Neuronal stem cell (in vitro differentiated cells): ENCODE results near the gene CD55.

Source experiments
- DNase-seq: peaks from one replicate; pipeline ENCODE4 v3.0.0-alpha.2; 2013; ENCODE audit warnings: low spot score
- H2AFZ ChIP-seq: one replicate; pipeline ENCODE4 v1.6.1; 2013; ENCODE audit warnings: mild to moderate bottlenecking, low read length, inconsistent platforms
- H2AK5ac ChIP-seq: 2 replicates; pipeline ENCODE4 v1.6.1; 2013; ENCODE audit warnings: low read depth, mild to moderate bottlenecking, inconsistent platforms, low read length, moderate library complexity, mixed read lengths
- H2BK120ac ChIP-seq: 2 replicates; pipeline ENCODE4 v1.6.1; 2013; ENCODE audit warnings: low read depth, mild to moderate bottlenecking, inconsistent platforms, low read length, moderate library complexity, mixed read lengths
- H2BK12ac ChIP-seq: one replicate; pipeline ENCODE4 v1.6.1; 2013; ENCODE audit warnings: low read length, inconsistent platforms
- H2BK15ac ChIP-seq: 2 replicates; pipeline ENCODE4 v1.6.1; 2013; ENCODE audit warnings: mild to moderate bottlenecking, low read length, inconsistent platforms, mixed read lengths
- H2BK5ac ChIP-seq: one replicate; pipeline ENCODE4 v1.6.1; 2013; ENCODE audit warnings: inconsistent platforms, mild to moderate bottlenecking, low read length, moderate library complexity
- H3K14ac ChIP-seq: one replicate; pipeline ENCODE4 v1.6.1; 2013; ENCODE audit warnings: low read length, inconsistent platforms
- H3K18ac ChIP-seq: 2 replicates; pipeline ENCODE4 v1.6.1; 2013; ENCODE audit warnings: low read length, inconsistent platforms
- H3K23ac ChIP-seq: 2 replicates; pipeline ENCODE4 v1.6.1; 2013; ENCODE audit warnings: low read depth, mild to moderate bottlenecking, mixed read lengths, low read length, inconsistent platforms; ENCODE audit not compliant: poor library complexity
- H3K27ac ChIP-seq: replicated peaks from 3 replicates; pipeline ENCODE4 v1.5.1; 2013; ENCODE audit warnings: low read length, inconsistent platforms
- H3K27me3 ChIP-seq, 3 experiments: 2 replicates each; pipeline ENCODE4 v1.6.1; 2013; ENCODE audit warnings: low read length in 3 of 3, mild to moderate bottlenecking in 2 of 3, inconsistent platforms in 1 of 3, low read depth in 1 of 3, mixed read lengths in 1 of 3, moderate library complexity in 1 of 3; ENCODE audit not compliant: control insufficient read depth in 3 of 3, insufficient read depth in 3 of 3
- H3K36me3 ChIP-seq, 2 donors: replicated peaks in 1 of 2; 2 replicates each; pipeline ENCODE4 v1.6.1; 2013; ENCODE audit warnings: low read length in 2 of 2; ENCODE audit not compliant: control insufficient read depth in 2 of 2, insufficient read depth in 2 of 2
- H3K4ac ChIP-seq: 2 replicates; pipeline ENCODE4 v1.6.1; 2013; ENCODE audit warnings: inconsistent platforms, mild to moderate bottlenecking, low read length, moderate library complexity
- H3K4me1 ChIP-seq, 2 donors: 1 replicate in 1 of 2; 2 replicates in 1 of 2; pipeline ENCODE4 v1.6.1; 2013; ENCODE audit warnings: low read length in 2 of 2, low read depth in 1 of 2; ENCODE audit not compliant: control insufficient read depth in 2 of 2, insufficient read depth in 1 of 2
- H3K4me2 ChIP-seq: one replicate; pipeline ENCODE4 v1.6.1; 2013; ENCODE audit warnings: mild to moderate bottlenecking, low read length, inconsistent platforms; ENCODE audit not compliant: insufficient read depth, poor library complexity, severe bottlenecking
- H3K4me3 ChIP-seq, 2 donors: 2 replicates each; pipeline ENCODE4 v1.5.1; 2013; ENCODE audit warnings: low read length in 2 of 2, mild to moderate bottlenecking in 2 of 2, inconsistent platforms in 1 of 2, moderate library complexity in 1 of 2
- H3K79me1 ChIP-seq: one replicate; pipeline ENCODE4 v1.6.1; 2013; ENCODE audit warnings: low read depth, mild to moderate bottlenecking, inconsistent platforms, low read length, moderate library complexity
- H3K9ac ChIP-seq: one replicate; pipeline ENCODE4 v1.6.1; 2013; ENCODE audit warnings: mild to moderate bottlenecking, low read depth, low read length, inconsistent platforms; ENCODE audit not compliant: poor library complexity
- H3K9me3 ChIP-seq, 2 donors: replicated peaks in 1 of 2; 2 replicates each; pipeline versions ENCODE3 to v1.6.1; 2013; ENCODE audit warnings: low read length in 2 of 2, mild to moderate bottlenecking in 2 of 2, inconsistent platforms in 1 of 2, low read depth in 1 of 2, mixed read lengths in 1 of 2, moderate library complexity in 1 of 2; ENCODE audit not compliant: control insufficient read depth in 2 of 2, insufficient read depth in 1 of 2
- H4K8ac ChIP-seq: one replicate; pipeline ENCODE4 v1.6.1; 2013; ENCODE audit warnings: low read depth, mild to moderate bottlenecking, inconsistent platforms, low read length, moderate library complexity
- H4K91ac ChIP-seq: one replicate; pipeline ENCODE4 v1.6.1; 2013; ENCODE audit warnings: low read length, low read depth, mild to moderate bottlenecking, inconsistent platforms; ENCODE audit not compliant: poor library complexity
- WGBS, 2 donors: extraction: QIAGEN DNeasy Blood & Tissue Kit; methylation state at CpG; one replicate each; pipeline ENCODE4 v1.1.7; 2013; ENCODE audit warnings: missing lambda C conversion rate in 2 of 2, mixed read lengths in 1 of 2; ENCODE audit not compliant: insufficient read length in 2 of 2, insufficient replicate concordance in 1 of 2; ENCODE audit errors: extremely low coverage in 2 of 2; 5-methylcytosine and 5-hydroxymethylcytosine counted together

The CD55 gene

GRCh38 chr1:207283421-207283820, 38.1 kb upstream of the CD55 start:
- Histone ChIP-seq H3K27ac (no peak overlapping the region), H3K14ac (no peak overlapping the region), H2BK12ac (no peak overlapping the region), H3K9ac (no peak overlapping the region), H3K18ac (no peak overlapping the region), H2BK5ac (no peak overlapping the region), H3K4ac (no peak overlapping the region), H3K4me2 (no peak overlapping the region), H2AK5ac (no peak overlapping the region), H2AFZ (no peak overlapping the region), H3K9me3 (no peaks in the 10 kb centered on the region), H3K4me3 (no peak overlapping the region), H3K79me1 (no peaks in the 10 kb centered on the region), H3K23ac (no peak overlapping the region), H3K36me3 (no peaks in the 10 kb centered on the region), H4K91ac (no peak overlapping the region), H3K27me3 (no peaks in the 10 kb centered on the region), H2BK15ac (no peak overlapping the region), H2BK120ac (no peak overlapping the region), H3K4me1 (no peaks in the 10 kb centered on the region), H4K8ac (no peak overlapping the region)
- no peak for DNase-seq
- WGBS, 2 donors: no CpG with 5 or more reads among the region's 1 CpG

- no CpG with 5 or more reads among the region's 5 CpGs for WGBS, 2 donors
- no peaks in the 10 kb centered on the region for H3K27me3 ChIP-seq
- H2BK15ac ChIP-seq: no peak overlapping the region
- no peak overlapping the region for H2AK5ac ChIP-seq
- no peak overlapping the region for H3K18ac ChIP-seq
- H3K27ac ChIP-seq: no peak overlapping the region
- no peak overlapping the region for H4K91ac ChIP-seq
- H3K4me2 ChIP-seq: no peak overlapping the region
- H3K14ac ChIP-seq: no peak overlapping the region
- H2AFZ ChIP-seq: no peak overlapping the region
- H3K4ac ChIP-seq: no peak overlapping the region
- no peaks in the 10 kb centered on the region for H3K4me1 ChIP-seq
- no peak overlapping the region for H3K4me3 ChIP-seq
- no peak overlapping the region for H3K23ac ChIP-seq
- no peaks in the 10 kb centered on the region for H3K9me3 ChIP-seq
- no peaks in the 10 kb centered on the region for H3K36me3 ChIP-seq
- H3K79me1 ChIP-seq: no peaks in the 10 kb centered on the region
- DNase-seq: no peak
- H4K8ac ChIP-seq: no peak overlapping the region
- no peak overlapping the region for H2BK5ac ChIP-seq
- no peak overlapping the region for H2BK12ac ChIP-seq
- no peak overlapping the region for H3K9ac ChIP-seq
- H2BK120ac ChIP-seq: no peak overlapping the region
Observed at GRCh38 chr1:207284209-207284897, 37.1 kb upstream of the CD55 start.

GRCh38 chr1:207286786-207287468, 34.6 kb upstream of the CD55 start:
- Histone ChIP-seq H4K91ac (no peak overlapping the region), H3K4ac (no peak overlapping the region), H3K4me3 (no peak overlapping the region), H3K14ac (no peak overlapping the region), H2AK5ac (no peak overlapping the region), H3K18ac (no peak overlapping the region), H2BK12ac (no peak overlapping the region), H2AFZ (no peak overlapping the region), H3K27me3 (no peaks in the 10 kb centered on the region), H3K4me1 (no peaks in the 10 kb centered on the region), H2BK5ac (no peak overlapping the region), H3K4me2 (no peak overlapping the region), H3K27ac (no peak overlapping the region), H4K8ac (no peak overlapping the region), H3K9ac (no peak overlapping the region), H3K23ac (no peak overlapping the region), H3K9me3 (no peaks in the 10 kb centered on the region), H2BK15ac (no peak overlapping the region), H2BK120ac (no peak overlapping the region), H3K36me3 (no peaks in the 10 kb centered on the region), H3K79me1 (no peaks in the 10 kb centered on the region)
- no peak for DNase-seq
- no CpG with 5 or more reads among the region's 2 CpGs for WGBS, 2 donors

- no peak overlapping the region for H3K9ac ChIP-seq
- H3K27ac ChIP-seq: no peak overlapping the region
- no peak overlapping the region for H2AK5ac ChIP-seq
- H3K79me1 ChIP-seq: no peaks in the 10 kb centered on the region
- no peaks in the 10 kb centered on the region for H3K27me3 ChIP-seq
- no peak overlapping the region for H2BK120ac ChIP-seq
- H3K23ac ChIP-seq: no peak overlapping the region
- no peak overlapping the region for H3K18ac ChIP-seq
- H3K4me1 ChIP-seq: no peaks in the 10 kb centered on the region
- no peaks in the 10 kb centered on the region for H3K9me3 ChIP-seq
- no peak overlapping the region for H4K91ac ChIP-seq
- DNase-seq: no peak
- H2BK5ac ChIP-seq: no peak overlapping the region
- H3K14ac ChIP-seq: no peak overlapping the region
- H3K4me2 ChIP-seq: no peak overlapping the region
- no peak overlapping the region for H2AFZ ChIP-seq
- H3K4ac ChIP-seq: no peak overlapping the region
- no peak overlapping the region for H2BK12ac ChIP-seq
- no peak overlapping the region for H3K4me3 ChIP-seq
- H3K36me3 ChIP-seq: no peaks in the 10 kb centered on the region
- WGBS, 2 donors: no CpG with 5 or more reads among the region's 4 CpGs
- H4K8ac ChIP-seq: no peak overlapping the region
- no peak overlapping the region for H2BK15ac ChIP-seq
Observed at GRCh38 chr1:207288315-207288714, 33.2 kb upstream of the CD55 start.
